Testis (tissue), 3 donors: ENCODE measurements around the gene PSAP. TPM values are rescaled to one million over a fixed set of nuclear protein-coding genes. Genes with fewer than 3 reads are reported as not detected.
"Not testable (repeated sequence)": the region's sequence is repeated elsewhere in the genome, so short reads cannot be mapped to it uniquely, and the experiment has no call there.

Source experiments
- DNase-seq: peaks from one replicate; pipeline ENCODE4 v3.0.0-alpha.2; 2019
- H3K27ac ChIP-seq, 2 donors: fragments of 200-600 bp; sonication (generic); one replicate each; pipeline ENCODE4 v1.5.1; 2019
- H3K27me3 ChIP-seq: fragments of 200-600 bp; sonication (generic); one replicate; pipeline ENCODE4 v1.5.1; 2019
- H3K36me3 ChIP-seq: fragments of 200-600 bp; sonication (generic); one replicate; pipeline ENCODE4 v1.5.1; 2017; ENCODE audit warnings: low read depth; ENCODE audit errors: missing control alignments
- H3K4me1 ChIP-seq: fragments of 200-600 bp; sonication (generic); one replicate; pipeline ENCODE4 v1.5.1; 2019
- H3K4me3 ChIP-seq, 2 donors: fragments of 200-600 bp; sonication (generic); one replicate each; pipeline ENCODE4 v1.5.1; 2017 to 2019
- H3K9me3 ChIP-seq: fragments of 200-600 bp; sonication (generic); one replicate; pipeline ENCODE4 v1.5.1; 2017
- CTCF ChIP-seq, 3 experiments: fragments of 450-650 bp in 2 of 3; fragments of 200-600 bp in 1 of 3; sonication (generic) in 1 of 3; IDR thresholded peaks; one replicate each; pipeline ENCODE4 v1.5.1; 2016 to 2019; ENCODE audit warnings: antibody characterized with exemption in 3 of 3, mild to moderate bottlenecking in 2 of 3, moderate library complexity in 1 of 3
- POLR2A ChIP-seq: fragments of 450-650 bp; IDR thresholded peaks from one replicate; pipeline ENCODE4 v1.6.1; 2017; ENCODE audit warnings: antibody characterized with exemption, mild to moderate bottlenecking, moderate library complexity
- WGBS, 2 donors: methylation state at CpG; one replicate each; pipeline ENCODE4 v1.1.5; 2018; 5-methylcytosine and 5-hydroxymethylcytosine counted together
- intact Hi-C: fragments of 100-400 bp; cut with DNase I; formaldehyde crosslinking; loops from one replicate; pipeline ENCODE4 v1.15.1; 2023; ENCODE audit warnings: low total_unique reads
- polyA plus RNA-seq: library from polyadenylated mRNA; stranded (reverse); fragments of 350-450 nt; fragmentation: Illumina TruSeq; extraction: RNeasy Lipid Tissue Mini Kit (QIAGEN cat#74804); gene quantifications from one replicate; pipeline ENCODE4 v1.2.3, GENCODE V29; 2014; ENCODE audit warnings: low read depth, low replicate concordance; ENCODE audit not compliant: insufficient read depth
- total RNA-seq, 2 donors: library from RNA; depleted of rRNA; stranded (reverse); fragments of >200 nt; gene quantifications; one replicate each; pipeline ENCODE4 v1.2.3, GENCODE V29; 2016

Gene PSAP
- total and polyA plus RNA-seq, 3 donors from 2014 or later: 1,011 to 1,399 (median 1,346) TPM

GRCh38 chr10:71873582-71874211, 22.6 kb upstream of the PSAP start:
- Histone ChIP-seq H3K27me3 (no peaks in the 10 kb centered on the region), H3K4me3 (no peak overlapping the region), H3K27ac (no peak overlapping the region), H3K4me1 (no peaks in the 10 kb centered on the region), H3K36me3 (no peaks in the 10 kb centered on the region), H3K9me3 (no peaks in the 10 kb centered on the region)
- TF ChIP-seq POLR2A (no peak), CTCF (IDR thresholded peaks at IDR 0.05) (no peak)
- DNase-seq: no peak
- intact Hi-C loops: no loop called here
- WGBS, 2 donors: 90 to 91% methylated on average over 6 to 7 of the region's 7 CpGs

GRCh38 chr10:71869601-71870000, 18.6 kb upstream of the PSAP start:
- DNase-seq, H3K27me3 ChIP-seq, H3K9me3 ChIP-seq, H3K4me1 ChIP-seq, H3K36me3 ChIP-seq, intact Hi-C loops, H3K4me3 ChIP-seq, H3K27ac ChIP-seq: not testable (repeated sequence)
- 67 to 83% methylated on average over 6 to 21 of the region's 32 CpGs for WGBS, 2 donors

- Histone ChIP-seq H3K27me3 (no peaks in the 10 kb centered on the region), H3K36me3 (no peaks in the 10 kb centered on the region), H3K9me3 (no peaks in the 10 kb centered on the region), H3K27ac (no peak overlapping the region), H3K4me3 (no peak overlapping the region), H3K4me1 (no peaks in the 10 kb centered on the region)
- WGBS, 2 donors: 73 to 74% methylated on average over 5 of the region's 5 CpGs
- intact Hi-C loops: no loop called here
- DNase-seq: peak; percentile 51
- no peak for TF ChIP-seq POLR2A
- TF ChIP-seq CTCF (IDR thresholded peaks at IDR 0.05): no peak
Measured at GRCh38 chr10:71868192-71868697, 17.2 kb upstream of the PSAP start.

- TF ChIP-seq CTCF (IDR thresholded peaks at IDR 0.05) (no peak), POLR2A (no peak)
- Histone ChIP-seq H3K36me3 (no peaks in the 10 kb centered on the region), H3K9me3 (no peaks in the 10 kb centered on the region), H3K27me3 (no peaks in the 10 kb centered on the region), H3K27ac (no peak overlapping the region), H3K4me1 (peaks cover 6% of the 10 kb centered on the region), H3K4me3 (no peak overlapping the region)
- no peak for DNase-seq
- intact Hi-C loops: no loop called here
- WGBS, 2 donors: 76 to 86% methylated on average over 4 to 7 of the region's 7 CpGs
Measured at GRCh38 chr10:71865561-71866041, 14.6 kb upstream of the PSAP start.

- Histone ChIP-seq H3K9me3 (no peaks in the 10 kb centered on the region), H3K27ac (no peak overlapping the region), H3K4me1 (peaks cover 10% of the 10 kb centered on the region), H3K27me3 (no peaks in the 10 kb centered on the region), H3K36me3 (no peaks in the 10 kb centered on the region), H3K4me3 (no peak overlapping the region)
- intact Hi-C loops: no loop called here
- 90% methylated on average over 5 of the region's 5 CpGs for WGBS, 2 donors
- DNase-seq: no peak
- TF ChIP-seq POLR2A: no peak
- no peak for TF ChIP-seq CTCF (IDR thresholded peaks at IDR 0.05)
Measured at GRCh38 chr10:71864911-71865361, 13.9 kb upstream of the PSAP start.
